ENCODE data around the gene PIH1D1.
A peak's percentile ranks its signal among the peaks of the same experiment; 100 is the strongest.
"Not testable (repeated sequence)": the region's sequence is repeated elsewhere in the genome, so short reads cannot be mapped to it uniquely, and the experiment has no call there.

PIH1D1 gene

DNA sequence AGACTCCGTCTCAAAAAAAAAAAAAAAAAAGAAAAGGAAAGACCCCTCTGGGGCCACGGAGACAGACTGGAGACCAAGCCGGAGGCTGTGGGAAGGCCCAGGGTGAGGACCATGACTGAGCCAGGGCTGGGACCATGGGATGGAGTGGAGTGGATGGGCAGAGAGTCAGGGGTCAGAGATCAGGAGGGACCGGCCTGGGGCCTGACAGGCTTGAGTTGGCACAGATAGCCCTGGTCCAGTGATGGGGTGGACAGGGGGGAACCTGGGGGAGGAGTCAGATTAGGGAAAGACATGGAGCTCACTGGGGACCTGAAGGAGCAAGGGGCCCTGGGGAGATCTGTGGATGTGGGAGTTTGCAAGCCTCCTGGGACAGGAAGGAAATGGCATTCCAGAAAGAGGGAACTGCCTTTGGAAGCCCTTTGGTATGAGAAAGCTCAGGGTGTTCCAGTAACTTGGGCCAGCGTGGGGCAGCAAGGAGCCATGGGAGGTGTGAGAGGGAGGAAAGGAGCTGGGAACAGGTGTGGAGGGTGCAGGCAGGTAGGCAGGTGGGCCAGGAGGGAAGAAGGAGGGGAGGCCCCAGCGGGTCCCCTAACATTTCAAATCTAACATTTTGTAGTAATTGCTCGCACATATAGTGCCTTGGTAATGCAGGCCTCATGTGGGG lies 29.5 kb upstream of the PIH1D1 start:
- DNase-seq (ENCODE audit: low spot score): no peak

DNA sequence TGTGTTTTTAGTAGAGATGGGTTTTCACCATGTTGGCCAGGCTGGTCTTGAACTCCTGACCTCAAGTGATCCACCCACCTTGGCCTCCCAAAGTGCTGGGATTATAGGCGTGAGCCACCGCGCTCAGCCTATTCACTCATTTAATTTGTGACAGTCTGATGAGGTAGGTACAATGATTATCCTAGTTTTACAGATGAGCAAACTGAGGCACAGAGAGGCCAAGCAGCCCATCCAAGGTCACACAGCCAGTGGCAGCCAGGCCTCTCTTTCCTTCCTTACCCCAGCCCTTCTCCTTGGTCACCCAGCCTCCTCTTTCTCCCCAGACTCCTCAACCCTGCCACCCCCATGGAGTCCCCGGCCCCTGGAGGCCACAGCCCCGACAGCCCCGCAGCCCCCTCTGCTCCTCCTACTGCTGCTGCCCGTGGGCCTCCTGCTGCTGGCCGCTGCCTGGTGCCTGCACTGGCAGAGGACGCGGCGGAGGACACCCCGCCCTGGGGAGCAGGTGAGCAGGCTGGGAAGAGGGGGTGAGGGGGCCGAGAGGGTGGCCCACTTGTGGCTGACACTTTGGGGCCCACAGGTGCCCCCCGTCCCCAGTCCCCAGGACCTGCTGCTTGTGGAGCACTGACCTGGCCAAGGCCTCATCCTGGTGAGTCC lies 28.5 kb upstream of the PIH1D1 start:
- DNase-seq (ENCODE audit: low spot score): no peak

DNA sequence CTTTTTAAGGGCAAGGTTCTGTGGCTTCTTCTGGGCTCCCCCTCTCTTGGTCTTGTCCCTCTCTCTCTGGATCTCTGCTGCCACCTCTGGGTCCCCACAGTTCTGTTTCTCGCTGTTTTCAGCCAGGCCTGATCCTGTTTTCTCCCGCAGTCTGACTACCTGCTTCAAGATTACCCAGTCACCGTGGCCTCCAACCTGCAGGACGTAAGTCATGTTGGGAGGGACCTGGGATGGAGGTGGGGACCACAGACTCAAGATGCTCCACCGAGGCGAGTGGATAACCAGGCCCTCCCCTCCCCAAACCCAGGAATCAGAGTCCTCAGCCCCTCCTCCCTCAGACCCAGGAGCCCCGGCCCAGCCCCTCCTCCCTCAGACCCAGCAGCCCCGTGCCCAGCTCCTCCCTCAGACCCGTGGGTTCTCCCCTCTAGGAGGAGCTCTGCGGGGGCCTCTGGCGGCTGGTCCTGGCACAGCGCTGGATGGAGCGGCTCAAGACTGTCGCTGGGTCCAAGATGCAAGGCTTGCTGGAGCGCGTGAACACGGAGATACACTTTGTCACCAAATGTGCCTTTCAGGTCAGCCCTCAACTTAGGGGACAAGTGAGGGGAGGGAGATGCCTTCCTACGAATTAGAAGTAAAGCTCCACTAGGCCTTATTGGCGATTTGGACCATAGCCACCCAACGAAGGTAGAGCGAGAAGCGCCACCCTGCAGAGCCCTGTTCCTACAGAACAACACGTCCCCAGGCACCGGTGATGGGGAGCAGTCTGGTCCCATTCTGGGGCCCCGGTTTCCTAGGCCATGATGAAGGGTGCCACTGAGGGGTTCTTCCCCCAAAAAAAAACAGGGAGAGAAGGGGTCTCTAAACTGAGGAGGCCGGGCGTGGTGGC lies 24.6 kb upstream of the PIH1D1 start:
- no peak for DNase-seq (ENCODE audit: low spot score)

DNA sequence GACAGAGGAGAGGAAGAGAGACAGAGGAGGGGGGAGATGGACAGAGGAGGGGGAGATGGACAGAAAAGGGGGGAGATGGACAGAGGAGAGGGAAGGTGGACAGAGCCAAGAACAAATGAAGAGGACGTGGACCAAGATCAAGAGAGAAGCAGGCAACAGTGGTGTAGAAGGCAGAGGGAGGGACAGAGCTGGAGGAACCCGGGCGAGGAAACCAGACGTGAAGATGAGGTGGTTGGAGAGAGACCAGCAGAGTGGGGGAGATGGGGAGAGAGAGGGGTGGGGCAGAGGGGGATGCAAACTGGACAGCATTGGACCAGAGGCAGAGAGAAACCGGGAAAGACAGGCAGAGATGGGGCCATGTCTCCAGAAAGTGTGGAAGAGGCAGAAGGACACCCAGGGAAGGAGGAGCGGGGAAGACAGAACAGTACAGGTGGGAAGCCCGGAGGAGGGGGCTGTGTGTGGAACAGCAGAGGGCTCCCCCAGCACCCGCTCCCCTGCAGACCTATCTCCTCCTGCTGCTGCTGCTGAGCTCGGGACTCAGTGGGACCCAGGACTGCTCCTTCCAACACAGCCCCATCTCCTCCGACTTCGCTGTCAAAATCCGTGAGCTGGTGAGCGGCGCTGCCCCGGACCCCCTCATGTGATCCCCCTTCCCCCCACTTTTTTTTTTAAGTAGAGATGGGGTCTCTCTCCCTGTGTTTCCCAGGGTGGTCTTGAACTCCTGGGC lies 23.7 kb upstream of the PIH1D1 start:
- no peak for DNase-seq (ENCODE audit: low spot score)

DNA sequence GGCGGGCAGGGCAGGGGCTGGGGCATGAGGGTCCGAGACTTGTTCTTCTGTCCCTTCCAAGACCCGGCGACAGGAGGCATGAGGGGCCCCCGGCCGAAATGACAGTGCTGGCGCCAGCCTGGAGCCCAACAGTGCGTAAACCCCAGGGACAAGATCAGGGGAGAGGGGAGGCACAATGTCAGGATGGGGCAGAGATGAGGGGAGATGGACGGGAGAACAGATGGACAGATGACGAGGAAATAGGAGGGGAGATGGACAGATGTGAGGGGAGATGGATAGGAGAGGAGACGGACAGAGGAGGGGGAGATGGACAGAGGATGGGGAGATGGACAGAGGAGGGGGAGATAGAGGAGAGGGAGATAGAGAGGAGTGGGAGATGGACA lies 22.9 kb upstream of the PIH1D1 start:
- no peak for DNase-seq (ENCODE audit: low spot score)

DNA sequence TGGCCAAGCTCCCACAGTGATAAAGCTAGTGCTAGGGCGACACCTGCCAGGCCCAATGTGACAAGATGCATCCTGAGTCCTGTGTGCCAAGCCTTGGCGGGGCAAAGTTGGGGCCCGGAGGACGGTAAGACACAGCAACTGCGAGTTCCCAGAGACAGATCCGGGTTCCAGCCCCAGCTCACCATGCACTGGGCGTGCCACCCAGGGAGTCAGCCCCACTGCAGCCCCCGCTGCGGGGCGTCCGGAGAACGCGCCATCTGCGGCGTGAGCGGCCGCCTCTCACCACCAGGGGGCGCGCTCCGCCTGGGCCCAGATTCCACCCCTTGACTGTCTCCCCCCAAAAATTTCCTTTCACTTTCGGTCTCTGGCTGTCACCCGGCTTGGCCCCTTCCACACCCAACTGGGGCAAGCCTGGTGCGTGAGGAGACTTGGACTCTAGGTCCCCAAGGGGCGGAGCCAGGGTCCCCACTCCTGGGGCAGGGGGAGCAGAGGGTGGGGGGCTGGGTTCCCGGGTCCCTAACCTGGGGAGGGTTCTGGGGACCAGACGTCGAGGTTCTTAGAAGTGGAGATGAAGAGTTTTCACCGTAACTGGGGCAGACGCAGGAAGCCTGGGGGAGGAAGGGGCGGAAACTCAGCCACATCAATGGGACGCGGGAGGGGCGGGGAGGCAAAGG lies 22.4 kb upstream of the PIH1D1 start, which contains the start of gene FLT3LG:
Gene FLT3LG, plus strand, starts transcription at position 348 of the 674 bp plus-strand sequence. CDS start 425 bp downstream, outside the sequence.
- DNase-seq (ENCODE audit: low spot score): peak; percentile 78

DNA sequence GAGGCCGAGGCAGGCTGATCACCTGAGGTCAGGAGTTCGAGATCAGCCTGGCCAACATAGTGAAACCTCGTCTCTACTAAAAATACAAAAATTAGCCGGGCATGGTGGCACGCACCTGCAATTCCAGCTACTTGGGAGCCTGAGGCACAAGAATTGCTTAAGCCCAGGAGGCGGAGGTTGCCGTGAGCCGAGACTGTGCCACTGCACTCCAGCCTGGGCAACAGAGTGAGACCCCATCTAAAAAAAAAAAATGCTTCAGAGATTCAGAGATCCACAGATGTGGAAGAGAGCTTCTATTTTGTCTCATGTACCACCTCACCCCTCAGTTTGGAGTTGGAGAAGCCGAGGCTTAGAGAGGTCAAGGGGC lies 21.9 kb upstream of the PIH1D1 start:
- DNase-seq (ENCODE audit: low spot score): not testable (repeated sequence)

DNA sequence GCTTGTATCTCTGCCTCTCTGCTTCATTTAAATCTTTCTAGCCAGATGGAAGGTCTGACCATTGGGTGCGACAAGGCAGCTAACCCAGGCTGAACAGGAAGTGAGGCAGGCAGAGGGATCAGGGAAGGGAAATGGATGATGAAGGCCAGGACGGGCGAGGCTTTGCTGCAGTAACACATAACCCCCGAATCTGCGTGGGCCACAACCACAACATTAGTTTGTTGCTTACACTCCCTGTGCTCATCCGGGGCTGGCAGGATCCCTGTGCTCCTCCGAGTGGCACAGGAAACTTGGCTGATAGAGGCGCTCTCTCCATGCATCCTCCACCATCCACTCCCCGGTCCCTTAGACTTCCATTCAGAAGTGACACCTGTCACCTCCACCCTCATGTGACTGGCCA lies 21.3 kb upstream of the PIH1D1 start:
- DNase-seq (ENCODE audit: low spot score): no peak

DNA sequence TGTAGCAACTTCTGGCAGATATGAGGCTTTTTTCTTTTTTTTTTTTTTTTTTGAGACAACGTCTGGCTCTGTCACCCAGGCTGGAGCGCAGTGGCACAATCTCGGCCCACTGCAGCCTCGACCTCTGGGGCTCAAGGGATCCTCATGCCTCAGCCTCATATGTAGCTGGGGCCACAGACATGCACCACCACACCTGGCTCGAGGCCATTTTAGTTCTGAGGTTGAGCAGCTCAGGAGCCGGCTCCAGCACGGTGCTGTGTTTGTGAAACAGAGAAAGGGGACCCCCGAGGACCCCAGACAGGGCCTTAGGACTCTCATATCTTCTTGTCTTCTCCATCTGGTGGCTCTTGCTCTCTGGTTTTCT lies 19.0 kb upstream of the PIH1D1 start:
- DNase-seq (ENCODE audit: low spot score): no peak

DNA sequence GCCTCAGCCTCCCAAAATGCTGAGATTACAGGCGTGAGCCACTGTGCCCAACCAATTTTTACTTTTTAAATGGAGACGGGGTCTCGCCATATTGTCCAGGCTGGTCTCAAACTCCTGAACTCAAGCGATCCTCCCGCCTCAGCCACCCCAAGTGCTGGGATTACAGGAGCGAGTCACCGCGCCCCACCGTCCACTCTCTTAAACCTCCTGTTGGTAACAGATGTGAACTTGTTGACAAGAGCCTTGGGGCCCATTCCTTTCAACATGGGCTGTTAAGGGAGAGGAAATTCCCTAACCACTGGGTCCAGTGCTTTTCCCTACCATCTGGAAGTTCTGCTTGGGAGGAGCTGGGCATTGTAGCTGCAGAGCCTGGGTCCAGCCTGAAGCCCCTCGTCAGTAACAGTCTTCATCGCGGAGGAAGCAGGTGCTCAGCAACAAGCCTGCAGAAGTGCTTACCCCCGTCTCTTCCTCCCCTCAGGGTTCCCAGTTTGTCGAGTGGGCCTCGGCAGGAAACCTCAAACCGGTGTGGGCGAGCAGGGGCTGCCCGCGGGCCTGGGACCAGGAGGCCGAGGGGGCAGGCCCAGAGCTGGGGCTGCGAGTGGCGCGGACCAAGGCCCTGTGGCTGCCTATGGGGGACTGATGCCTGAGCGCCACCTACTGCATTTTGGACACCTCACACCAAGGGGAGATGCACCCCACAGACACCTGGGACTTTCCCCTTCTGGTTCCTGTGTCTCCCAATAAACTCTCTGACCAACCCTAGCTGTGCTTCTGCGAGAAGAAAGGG lies 18.4 kb upstream of the PIH1D1 start:
- no peak for DNase-seq (ENCODE audit: low spot score)

DNA sequence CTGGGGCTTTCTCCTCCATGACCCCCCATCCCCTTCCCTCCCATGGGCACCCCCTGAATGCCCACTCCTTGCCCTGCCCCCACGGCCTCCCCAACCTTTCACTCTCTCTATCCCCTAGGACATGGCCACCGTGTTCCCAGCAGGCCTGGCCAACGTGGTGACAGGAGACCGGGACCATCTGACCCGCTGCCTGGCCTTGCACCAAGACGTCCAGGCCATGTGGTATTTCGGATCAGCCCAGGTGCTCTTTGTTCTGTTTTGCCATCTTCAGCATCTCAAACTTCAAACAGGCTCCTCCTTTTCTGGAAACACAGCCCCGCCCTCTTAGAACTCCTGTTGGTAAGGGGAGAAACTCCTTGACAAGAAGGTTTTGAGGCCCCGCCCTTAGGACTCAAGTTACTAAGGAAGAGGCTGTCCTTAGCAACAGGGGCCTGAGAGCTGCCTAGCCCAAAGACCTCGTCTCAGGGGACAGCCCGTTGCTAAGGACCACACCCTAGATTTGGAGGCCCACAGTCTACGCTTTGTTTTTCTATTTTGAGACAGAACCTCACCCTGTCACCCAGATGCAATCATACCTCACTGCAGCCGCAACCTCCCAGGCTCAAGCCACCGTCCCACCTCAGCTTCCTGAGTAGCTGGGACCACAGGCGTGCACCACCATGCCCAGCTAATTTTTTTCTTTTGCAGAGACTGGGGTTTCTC lies 17.3 kb upstream of the PIH1D1 start:
- DNase-seq (ENCODE audit: low spot score): no peak

DNA sequence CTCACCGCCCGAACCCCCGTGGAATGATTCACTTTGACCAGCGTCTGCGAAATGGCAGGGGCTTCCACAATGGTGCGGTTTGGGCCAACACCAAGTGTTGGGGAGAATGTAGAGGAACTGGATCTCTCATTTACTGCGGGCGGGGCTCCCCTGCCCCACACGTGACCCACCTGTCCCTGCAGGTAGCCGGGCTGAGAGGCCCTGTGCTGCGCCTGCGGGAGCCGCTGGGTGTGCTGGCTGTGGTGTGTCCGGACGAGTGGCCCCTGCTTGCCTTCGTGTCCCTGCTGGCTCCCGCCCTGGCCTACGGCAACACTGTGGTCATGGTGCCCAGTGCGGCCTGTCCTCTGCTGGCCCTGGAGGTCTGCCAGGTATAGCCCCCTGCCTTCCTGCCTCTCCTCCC lies 16.6 kb upstream of the PIH1D1 start:
- DNase-seq (ENCODE audit: low spot score): no peak

DNA sequence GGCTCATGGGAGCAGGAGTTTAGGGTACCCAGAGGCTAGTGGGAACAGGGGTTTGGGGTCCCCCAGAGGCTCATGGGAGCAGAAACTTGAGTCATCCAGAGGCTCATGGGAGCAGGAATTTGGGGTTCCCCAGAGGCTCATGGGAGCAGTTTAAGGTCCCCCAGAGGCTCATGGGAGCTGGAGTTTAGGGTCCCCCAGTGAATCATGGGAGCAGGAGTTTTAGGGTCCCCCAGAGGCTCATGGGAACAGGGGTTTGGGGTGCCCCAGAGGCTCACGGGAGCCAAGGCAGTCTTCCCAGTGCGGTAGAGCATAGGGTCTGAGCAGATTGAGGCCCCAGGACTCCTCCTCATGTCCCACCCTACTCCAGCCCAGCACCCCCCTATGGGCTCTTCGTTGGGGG lies 13.8 kb upstream of the PIH1D1 start:
- no peak for DNase-seq (ENCODE audit: low spot score)

DNA sequence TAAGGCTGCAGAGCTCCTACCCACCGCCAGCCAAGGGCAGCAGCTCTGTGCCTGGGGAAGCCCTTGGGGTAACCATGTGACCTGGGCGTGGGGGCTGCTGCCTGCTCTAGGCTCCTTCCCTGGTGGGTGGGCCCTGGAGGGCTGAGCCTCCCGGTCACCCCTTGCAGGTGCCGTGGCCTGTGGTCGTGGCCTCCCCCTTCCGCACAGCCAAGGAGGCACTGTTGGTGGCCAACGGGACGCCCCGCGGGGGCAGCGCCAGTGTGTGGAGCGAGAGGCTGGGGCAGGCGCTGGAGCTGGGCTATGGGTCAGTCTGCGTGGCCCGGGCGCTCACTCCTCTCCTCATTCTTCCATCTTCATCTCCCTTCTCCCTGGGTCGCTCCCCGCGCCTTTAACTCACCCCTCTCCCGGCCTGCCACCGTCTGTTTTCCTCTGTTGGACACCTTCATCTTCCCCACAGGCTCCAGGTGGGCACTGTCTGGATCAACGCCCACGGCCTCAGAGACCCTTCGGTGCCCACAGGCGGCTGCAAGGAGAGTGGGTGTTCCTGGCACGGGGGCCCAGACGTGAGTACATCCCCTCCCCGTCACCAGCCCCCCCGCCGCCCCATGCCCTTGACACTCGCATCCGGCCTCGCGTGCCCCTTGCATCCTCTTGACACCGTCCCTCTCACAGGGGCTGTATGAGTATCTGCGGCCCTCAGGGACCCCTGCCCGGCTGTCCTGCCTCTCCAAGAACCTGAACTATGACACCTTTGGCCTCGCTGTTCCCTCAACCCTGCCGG lies 12.5 kb upstream of the PIH1D1 start:
- DNase-seq (ENCODE audit: low spot score): no peak

DNA sequence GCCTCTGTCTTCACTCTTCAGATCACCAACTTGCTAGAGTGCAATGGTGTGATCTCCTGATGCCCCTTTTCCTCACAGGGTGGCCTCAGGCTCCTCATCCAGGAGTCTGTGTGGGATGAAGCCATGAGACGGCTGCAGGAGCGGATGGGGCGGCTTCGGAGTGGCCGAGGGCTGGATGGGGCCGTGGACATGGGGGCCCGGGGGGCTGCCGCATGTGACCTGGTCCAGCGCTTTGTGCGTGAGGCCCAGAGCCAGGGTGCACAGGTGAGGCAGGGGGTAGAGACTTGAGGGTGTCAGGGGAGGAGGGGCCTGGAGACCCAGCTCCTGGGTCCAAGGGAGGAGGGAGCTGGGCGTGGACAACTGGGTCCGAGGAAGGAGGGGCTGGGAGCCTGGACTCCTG lies 10.9 kb upstream of the PIH1D1 start:
- DNase-seq (ENCODE audit: low spot score): no peak

DNA sequence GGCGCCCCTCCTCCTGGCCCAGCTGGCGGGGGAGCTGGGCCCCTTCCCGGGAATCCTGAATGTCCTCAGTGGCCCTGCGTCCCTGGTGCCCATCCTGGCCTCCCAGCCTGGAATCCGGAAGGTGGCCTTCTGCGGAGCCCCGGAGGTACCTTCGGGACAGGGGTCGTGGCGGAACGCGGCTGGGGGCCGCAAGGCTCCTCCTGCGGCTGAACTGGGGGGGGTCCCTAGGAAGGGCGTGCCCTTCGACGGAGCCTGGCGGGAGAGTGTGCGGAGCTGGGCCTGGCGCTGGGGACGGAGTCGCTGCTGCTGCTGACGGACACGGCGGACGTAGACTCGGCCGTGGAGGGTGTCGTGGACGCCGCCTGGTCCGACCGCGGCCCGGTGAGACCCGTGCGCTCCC lies 10.0 kb upstream of the PIH1D1 start:
- no peak for DNase-seq (ENCODE audit: low spot score)

DNA sequence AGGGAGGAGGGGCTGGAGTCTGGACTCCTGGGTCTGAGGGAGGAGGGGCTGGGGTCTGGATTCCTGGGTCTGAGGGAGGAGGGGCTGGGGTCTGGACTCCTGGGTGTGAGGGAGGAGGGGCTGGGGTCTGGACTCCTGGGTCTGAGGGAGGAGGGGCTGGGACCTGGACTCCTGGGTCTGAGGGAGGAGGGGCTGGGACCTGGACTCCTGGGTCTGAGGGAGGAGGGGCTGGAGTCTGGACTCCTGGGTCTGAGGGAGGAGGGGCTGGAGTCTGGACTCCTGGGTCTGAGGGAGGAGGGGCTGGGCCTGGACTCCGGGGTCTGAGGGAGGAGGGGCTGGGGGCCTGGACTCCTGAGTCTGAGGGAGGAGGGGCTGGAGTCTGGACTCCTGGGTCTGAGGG lies 9.5 kb upstream of the PIH1D1 start:
- not testable (repeated sequence) for DNase-seq (ENCODE audit: low spot score)

DNA sequence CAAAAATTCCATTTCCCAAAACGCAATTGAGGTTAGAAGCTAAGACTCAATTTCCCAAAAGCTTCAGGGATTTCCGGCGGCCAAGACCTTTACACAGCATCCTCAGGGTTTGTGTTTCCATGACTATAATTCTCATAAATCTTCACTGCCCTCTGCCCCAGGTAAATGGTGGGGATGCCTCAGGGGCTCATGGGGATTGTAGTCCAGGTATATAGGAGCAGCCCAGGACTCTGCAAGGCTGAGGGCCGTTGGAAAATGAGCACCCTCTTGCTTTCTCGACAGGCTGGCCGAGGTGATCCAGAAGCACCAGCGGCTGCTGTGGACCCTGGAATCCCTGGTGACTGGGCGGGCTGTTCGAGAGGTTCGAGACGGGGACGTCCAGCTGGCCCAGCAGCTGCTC lies 7.8 kb upstream of the PIH1D1 start:
- no peak for DNase-seq (ENCODE audit: low spot score)

DNA sequence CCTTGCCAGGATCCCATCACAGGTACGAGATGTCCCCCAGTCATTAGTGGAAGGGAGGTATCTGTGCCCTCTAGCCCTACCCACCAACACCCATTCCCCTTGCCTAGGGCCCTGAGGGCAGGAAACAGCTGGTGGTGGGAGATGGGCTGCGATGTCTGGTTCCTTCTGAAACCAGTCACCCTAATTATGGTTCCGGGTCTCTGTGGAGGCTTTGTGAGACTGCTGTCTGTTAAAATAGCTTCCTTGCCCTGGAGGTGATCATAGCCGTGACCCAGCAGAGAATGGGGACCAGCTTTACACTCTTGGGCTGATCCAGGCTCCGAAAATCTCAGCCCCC lies 6.9 kb upstream of the PIH1D1 start:
- no peak for DNase-seq (ENCODE audit: low spot score)

DNA sequence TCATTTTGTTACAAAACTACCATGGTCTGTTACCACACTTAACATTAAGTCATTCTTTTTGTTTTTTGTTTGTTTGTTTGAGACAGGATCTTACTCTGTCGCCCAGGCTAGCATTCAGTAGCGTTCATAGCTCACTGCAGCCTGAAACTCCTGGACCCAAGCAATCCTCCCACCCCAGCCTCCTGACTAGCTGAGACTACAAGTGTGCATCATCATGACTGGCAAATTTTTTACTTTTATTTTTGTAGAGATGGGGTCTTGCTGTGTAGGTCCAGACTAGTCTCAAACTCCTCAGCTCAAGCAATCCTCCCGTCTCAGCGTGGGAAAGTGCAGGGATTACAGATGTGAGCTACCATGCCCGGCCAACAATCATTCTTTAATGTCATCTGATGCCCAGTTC lies 4.7 kb upstream of the PIH1D1 start:
- no peak for DNase-seq (ENCODE audit: low spot score)

Measured in COLO829 (cell line).